ENCODE measurements around the gene NOS1AP.

DNA sequence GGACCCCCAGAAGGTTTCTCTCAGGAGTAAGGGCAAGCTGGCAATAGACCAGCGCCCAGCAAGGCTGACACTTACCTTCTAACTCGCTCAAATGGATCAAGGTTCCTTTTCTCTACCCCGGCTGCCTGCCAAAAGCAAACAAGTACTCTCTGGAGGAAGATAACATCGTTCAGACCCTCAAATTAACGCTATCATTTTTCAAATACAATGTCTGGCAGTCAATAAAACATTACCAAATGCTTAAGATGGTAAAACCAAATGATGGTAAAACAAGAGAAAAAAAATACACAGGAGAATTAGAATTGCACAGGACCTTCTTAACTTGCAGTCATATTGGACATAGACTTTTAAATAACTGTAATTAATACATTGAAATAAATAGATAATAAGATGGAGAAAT is 159.1 kb downstream of the NOS1AP start:
- TF ChIP-seq, protein P1, sequence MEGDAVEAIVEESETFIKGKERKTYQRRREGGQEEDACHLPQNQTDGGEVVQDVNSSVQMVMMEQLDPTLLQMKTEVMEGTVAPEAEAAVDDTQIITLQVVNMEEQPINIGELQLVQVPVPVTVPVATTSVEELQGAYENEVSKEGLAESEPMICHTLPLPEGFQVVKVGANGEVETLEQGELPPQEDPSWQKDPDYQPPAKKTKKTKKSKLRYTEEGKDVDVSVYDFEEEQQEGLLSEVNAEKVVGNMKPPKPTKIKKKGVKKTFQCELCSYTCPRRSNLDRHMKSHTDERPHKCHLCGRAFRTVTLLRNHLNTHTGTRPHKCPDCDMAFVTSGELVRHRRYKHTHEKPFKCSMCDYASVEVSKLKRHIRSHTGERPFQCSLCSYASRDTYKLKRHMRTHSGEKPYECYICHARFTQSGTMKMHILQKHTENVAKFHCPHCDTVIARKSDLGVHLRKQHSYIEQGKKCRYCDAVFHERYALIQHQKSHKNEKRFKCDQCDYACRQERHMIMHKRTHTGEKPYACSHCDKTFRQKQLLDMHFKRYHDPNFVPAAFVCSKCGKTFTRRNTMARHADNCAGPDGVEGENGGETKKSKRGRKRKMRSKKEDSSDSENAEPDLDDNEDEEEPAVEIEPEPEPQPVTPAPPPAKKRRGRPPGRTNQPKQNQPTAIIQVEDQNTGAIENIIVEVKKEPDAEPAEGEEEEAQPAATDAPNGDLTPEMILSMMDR (IDR thresholded peaks at IDR 0.05) = no peak
- TF ChIP-seq EP300 (IDR thresholded peaks at IDR 0.05) (no peak), POLR2A (IDR thresholded peaks at IDR 0.05) (no peak)

All from ovary (tissue), 3 donors.